ENCODE results near the gene FAM114A1. TPM values are rescaled to one million over a fixed set of nuclear protein-coding genes. Genes with fewer than 3 reads are reported as not detected.
"Not testable (repeated sequence)": the region's sequence is repeated elsewhere in the genome, so short reads cannot be mapped to it uniquely, and the experiment has no call there.

FAM114A1 gene
- total RNA-seq, 1 donor from 2014 or later, result 26.1 TPM

DNA sequence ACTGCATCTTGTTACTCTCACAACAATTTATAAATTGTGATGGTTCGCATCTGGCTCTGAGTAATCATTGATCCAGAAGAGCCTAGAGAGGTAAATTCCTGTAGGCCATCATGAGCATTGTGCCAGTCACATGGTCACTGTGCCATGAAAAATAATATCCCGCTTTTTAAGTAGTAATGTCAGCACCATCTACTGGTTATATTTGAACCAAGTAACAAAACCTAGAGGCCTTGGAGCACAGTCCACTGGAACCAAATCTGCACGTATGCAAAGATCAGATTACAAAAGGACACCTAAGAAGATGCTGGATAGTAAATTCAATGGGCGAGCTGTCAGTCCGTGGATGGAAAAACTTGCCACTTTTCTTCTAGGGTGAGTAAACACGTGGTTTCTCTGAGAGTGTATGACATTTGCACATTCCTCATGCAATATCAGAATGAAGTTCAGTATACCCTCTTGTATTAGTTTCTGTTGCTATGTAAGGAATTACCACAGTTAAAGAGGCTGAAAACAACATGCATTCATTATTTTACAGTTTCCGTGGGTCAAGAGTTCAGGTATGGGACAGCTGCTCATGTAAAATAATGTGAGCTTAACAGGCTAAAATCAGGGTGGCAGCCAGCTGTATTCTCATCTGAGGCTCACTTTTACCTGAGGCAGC lies 26.8 kb downstream of the FAM114A1 start:
- no peak for DNase-seq (ENCODE audit: low spot score)

DNA sequence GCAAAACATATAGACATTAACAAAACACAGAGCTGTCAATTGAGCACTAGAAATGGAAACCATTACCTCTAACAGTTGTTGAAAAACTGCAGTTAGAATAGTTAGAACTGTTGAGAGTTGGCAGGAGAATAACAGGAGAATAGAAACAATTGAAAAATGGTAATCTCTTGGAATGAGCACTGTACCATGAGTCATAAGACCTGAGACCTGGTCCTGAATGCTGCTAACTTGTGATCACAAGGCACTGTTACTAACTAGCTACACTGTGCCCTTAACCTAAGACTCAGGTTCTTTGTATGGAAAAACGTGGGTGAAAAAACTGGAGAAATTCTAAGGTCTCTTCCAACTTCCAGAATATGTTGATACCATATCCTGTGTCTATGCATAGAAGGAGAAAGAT lies 29.3 kb downstream of the FAM114A1 start:
- intact Hi-C loops (cut with DNase I), result no loop called here
- DNase-seq (ENCODE audit: low spot score), result no peak

More for the DNA sequence above, 26.8 kb downstream of the FAM114A1 start:
- intact Hi-C loops (cut with DNase I), result no loop called here

DNA sequence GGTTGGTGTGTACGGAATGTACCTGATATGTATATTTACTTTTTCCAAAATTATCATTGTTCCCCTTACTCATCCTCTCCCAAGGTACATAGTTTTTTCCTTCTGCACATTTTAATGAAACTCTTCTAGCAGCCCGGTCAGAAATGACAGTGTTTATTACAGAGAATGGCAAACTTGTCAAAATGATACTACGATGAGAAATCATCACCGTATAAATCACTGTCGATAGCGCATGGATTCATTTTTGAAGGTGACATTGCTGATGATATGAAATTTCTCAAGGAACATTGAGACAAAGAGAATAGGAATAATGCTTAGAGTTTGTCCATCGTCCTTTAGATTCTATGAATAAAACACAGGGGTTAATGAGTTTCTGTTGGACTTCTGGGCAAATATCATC lies 30.6 kb downstream of the FAM114A1 start:
- intact Hi-C loops (cut with DNase I), result no loop called here
- DNase-seq (ENCODE audit: low spot score), result no peak

DNA sequence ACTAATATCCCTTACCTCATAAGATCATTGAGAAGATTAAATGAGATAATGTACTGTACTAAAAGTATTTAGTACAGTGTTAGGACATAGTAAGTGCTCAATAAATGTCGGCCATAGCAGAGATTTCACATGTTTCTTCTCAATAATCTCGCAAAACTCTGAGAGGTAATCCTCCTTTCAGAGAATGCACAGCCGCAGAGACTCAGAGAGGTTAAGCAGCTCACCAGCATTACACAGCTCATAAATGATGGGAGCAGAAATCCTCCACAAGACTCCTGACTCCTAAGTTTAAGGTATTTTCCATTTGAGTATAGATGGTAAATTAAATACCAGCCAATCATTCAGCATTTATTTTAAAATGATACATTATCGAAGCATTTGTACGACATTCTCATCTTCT lies 34.6 kb downstream of the FAM114A1 start:
- intact Hi-C loops (cut with DNase I), result loop anchor here (2.0 kb wide), 1 partner anchor 233 kb away; no protein-coding TSS in a partner anchor
- no peak for DNase-seq (ENCODE audit: low spot score)

DNA sequence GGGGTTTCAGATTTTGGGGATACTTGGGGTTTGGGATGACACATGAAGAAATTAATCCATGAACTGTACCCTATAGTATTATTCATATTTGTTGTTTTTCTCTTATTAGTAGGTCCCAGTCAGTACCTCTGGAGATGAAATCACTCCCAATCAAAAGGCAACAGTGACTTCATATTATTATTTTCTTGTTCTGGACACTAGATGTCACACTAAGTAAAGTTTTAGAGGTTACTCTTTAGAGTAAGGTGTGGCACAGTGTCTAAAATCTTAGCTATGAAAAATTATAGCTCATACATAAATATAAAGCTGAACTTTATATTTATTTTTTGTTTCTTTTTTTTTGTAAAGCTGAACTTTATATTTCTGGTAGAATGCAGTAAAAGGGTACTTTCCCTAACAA lies 35.1 kb downstream of the FAM114A1 start:
- intact Hi-C loops (cut with DNase I), result loop anchor here (2.0 kb wide), 1 partner anchor 232 kb away; no protein-coding TSS in a partner anchor

DNA sequence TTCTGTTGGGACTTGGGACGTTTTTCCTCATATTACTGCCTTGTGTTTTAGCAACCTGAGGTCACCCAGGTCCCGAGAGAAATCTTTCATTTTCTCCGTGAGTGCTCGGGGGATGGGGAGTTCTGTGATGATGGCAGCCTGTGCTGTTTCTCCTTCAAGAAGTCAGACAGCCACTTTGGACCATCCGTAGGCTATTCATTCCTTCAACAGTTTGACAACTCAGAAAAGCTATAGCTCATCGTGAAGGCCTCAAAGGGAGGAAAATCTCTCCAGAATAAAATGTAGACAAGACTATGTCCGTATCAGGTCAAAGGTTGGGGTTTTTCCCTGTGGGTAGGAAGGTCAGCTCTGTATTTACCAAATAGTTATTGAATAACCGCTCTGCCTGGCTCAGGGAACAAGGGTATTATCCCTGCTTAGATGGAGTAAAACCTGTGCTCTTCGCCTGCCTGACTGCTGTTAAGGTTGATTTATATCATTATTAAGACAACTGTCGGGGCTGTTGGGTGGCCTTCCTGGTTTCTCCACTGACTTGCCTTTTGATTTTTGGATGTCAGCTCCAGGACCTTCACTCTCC lies 36.6 kb downstream of the FAM114A1 start:
- intact Hi-C loops (cut with DNase I), result no loop called here

More for the DNA sequence above, 35.1 kb downstream of the FAM114A1 start:
- DNase-seq (ENCODE audit: low spot score), result no peak

DNA sequence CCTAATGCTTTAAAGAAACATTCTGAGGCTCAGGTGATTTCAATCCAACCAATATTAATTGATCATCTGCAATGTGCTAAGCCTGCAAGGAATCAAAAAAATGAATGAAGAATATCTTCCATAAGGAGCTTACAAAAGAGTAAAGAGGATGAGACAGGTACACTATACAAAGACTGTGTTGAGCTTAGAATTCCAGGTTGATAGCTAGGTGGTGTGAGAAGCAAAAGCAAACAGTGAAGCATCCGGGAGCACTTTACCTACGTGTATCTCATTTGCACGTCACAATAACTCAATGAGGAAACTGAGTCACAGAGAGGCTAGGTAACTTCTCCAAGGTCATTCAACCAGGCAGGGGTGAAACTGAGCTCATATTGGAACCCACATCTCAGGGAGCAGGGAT lies 37.1 kb downstream of the FAM114A1 start:
- no peak for DNase-seq (ENCODE audit: low spot score)
- intact Hi-C loops (cut with DNase I), result no loop called here

More for the DNA sequence above, 36.6 kb downstream of the FAM114A1 start:
- DNase-seq (ENCODE audit: low spot score), result no peak

DNA sequence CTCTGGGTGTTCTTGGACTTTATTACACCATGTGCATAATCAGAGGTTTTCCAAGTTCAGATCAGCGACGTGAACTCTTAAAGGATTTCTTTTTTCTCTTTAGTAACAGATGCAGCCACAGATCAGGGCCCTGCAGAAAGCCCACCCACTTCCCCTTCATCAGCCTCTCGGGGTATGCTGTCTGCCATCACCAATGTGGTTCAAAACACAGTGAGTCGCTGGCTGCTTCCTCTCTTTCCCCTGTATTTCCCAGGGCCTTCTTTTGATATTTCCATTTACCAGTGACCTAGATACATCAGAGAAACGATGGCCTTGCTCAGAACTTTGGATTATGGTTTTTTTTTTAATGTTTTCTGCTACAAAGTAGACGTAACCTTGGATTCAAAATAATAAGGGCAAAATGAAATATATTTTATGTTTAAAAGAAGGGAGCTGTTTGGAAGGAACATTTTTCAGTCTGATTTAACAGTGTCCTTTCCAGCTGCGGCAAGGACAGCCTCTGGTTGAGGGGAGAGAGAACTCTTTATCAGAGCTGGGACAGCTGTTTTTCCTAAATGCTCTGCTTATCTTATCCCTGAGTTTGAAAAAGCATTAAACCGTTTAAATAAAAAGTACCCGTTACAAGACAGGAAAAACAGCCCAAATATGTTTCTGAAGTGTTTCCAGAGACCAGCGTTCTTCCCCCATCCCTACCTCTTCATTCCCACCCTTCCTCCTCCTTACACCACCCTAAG lies 38.2 kb downstream of the FAM114A1 start:
- intact Hi-C loops (cut with DNase I), result no loop called here
- DNase-seq (ENCODE audit: low spot score), result no peak

DNA sequence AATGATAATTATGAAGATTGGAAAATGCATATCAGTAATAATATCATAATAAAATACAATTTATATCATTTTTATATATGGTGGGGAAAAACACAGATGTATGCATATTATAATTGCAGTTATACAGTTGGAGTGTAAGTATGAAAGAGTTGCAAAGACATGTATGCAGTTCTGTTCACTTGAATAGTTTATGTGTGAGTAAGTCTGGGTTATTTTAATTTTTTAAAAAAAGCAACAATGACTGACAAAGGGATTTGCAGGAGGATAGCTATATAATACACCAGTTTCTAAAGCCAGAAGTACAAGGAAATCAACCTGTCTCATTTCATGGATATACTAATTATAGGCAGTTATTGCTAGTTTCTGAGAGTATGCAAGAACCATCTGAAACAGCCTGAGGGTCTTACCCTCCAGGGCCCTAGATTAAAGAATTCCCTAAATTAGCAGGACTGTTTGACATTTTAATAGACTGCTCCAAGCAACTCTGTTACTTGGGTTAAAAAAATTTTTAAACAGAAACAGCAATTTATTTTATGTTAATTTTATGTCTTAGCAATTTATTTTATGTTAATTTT lies 40.2 kb downstream of the FAM114A1 start:
- DNase-seq (ENCODE audit: low spot score), result no peak
- intact Hi-C loops (cut with DNase I), result no loop called here

DNA sequence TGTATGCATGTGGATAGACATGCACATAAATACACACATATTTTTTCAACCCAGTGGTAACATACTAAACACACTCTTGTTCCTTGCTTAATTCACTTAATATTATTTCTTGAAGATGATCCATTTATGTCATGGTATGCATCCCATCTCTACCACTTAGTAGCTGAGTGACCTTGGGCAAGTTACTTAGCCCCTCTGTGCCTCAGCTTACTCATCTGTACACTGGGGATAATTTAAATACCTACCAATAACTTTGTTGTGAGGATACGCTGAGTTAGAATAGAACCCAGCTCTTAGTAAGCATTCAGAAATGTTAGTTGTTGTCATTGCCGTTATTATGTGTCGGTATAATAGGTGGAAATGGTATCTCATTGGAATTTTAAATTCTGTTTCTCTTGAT lies 41.4 kb downstream of the FAM114A1 start:
- intact Hi-C loops (cut with DNase I), result no loop called here

DNA sequence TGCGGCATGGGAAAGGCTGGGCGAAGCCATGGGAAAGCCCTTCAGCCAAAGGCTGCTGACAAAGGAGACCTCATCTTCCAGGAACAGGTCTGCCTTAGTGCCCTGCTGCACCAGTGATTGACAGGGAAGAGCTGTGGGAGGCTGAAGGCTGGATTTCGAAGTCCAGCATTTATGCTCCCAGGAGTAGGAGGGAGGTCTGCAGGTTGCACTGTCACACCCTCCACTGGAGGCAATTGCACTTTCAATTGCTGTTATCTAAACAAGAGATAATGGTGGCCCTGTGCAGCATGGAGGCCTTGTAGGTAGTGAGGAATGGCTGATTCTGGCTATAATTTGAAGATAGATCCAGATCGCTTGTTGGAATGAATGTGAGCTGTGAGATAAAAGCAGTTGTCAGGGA lies 43.7 kb downstream of the FAM114A1 start:
- intact Hi-C loops (cut with DNase I), result no loop called here
- no peak for DNase-seq (ENCODE audit: low spot score)

More for the DNA sequence above, 41.4 kb downstream of the FAM114A1 start:
- DNase-seq (ENCODE audit: low spot score), result no peak

DNA sequence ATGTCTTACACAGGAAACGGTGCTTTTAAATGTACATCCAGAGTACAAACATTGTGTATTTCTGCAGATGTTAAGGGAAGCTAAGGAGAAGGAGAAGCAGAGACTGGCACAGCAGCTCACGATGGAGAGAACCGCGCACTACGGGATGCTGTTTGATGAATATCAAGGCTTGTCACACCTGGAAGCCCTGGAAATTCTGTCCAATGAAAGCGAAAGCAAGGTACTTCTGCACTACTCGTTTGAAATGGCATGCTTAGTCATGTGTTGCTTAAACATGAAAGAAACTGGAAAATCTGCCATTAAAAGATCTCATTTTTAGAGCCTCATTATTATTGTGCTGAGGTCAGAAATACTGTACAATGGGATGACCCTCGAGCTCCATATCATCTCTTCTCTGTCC lies 47.2 kb downstream of the FAM114A1 start:
- intact Hi-C loops (cut with DNase I), result no loop called here

DNA sequence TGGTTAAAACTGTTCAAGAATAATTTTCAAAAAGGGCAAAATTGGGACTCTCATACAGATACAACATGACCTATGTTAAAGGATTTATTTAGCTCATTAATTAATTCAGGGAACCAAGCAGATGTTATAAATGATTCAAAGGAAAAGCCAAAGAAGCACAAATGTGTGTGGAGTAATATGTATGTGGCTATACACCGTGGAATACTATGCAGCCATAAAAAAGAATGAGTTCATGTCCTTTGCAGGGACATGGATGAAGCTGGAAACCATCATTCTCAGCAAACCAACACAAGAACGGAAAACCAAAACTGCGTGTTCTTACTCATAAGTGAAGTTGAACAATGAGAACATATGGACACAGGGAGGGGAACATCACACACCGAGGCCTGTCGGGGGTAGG lies 48.7 kb downstream of the FAM114A1 start:
- intact Hi-C loops (cut with DNase I); DNase-seq (ENCODE audit: low spot score): not testable (repeated sequence)

More for the DNA sequence above, 47.2 kb downstream of the FAM114A1 start:
- no peak for DNase-seq (ENCODE audit: low spot score)

DNA sequence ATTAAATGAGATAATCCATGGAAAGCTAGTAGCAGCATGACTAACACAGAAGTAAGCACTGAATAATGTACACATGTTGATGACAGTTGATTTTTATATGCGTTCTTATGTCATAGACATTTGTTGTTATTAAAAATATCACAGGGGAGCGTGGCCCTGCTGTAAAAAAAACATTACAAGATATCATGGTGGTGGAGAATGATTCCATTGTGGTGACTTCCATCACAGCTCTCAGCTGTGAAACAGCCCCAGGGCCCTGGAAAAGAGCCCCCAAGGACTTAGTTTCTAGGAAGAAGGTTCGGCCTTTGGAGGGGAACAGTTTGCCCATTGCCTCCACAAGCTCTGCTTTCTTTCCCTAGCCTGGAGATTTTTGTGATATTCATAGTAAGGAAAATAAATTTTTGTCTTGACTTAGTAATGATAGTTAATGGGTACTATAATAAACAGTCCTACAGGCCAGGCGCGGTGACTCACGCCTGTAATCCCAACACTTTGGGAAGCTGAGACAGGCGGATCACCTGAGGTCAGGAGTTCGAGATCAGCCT lies 49.9 kb downstream of the FAM114A1 start:
- intact Hi-C loops (cut with DNase I), result no loop called here
- no peak for DNase-seq (ENCODE audit: low spot score)

DNA sequence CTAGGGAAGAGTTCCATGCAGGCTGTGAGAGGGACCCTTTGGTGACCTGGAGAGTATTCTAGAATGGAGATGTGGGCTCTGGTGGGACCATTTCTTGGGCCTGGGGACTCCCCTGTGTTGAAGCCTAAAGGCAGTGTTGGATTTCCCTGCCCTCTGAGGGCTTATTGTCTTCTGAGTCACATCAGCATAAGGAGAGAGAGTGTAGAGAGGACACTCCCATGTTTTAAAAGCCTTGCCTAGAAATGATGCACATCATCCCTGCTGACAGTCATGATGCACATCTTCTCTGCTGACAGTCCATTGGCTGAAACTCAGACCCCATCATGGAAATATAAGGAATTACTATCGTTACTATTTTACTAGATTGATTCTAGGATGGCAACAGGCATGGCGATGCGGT lies 51.9 kb downstream of the FAM114A1 start:
- no peak for DNase-seq (ENCODE audit: low spot score)
- intact Hi-C loops (cut with DNase I), result no loop called here

DNA sequence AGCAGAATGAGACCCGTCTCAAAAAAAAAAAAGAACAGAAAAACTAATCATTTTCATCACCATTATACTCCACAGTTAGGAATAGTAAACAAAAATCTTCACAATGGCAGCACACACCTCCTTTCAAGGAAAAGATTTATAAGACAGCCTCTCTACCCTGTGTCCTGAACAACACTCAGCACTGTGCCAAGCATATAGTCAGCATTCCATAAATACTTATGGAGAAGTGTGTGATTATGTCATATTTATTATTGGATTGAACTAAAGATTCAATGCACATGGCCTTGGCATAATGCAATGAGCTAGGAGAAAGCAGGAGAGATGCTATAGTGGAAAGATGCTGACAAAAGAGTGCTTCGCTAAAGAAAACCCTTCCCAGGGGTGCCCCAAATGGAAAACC lies 52.6 kb downstream of the FAM114A1 start:
- DNase-seq (ENCODE audit: low spot score), result no peak
- intact Hi-C loops (cut with DNase I), result no loop called here

DNA sequence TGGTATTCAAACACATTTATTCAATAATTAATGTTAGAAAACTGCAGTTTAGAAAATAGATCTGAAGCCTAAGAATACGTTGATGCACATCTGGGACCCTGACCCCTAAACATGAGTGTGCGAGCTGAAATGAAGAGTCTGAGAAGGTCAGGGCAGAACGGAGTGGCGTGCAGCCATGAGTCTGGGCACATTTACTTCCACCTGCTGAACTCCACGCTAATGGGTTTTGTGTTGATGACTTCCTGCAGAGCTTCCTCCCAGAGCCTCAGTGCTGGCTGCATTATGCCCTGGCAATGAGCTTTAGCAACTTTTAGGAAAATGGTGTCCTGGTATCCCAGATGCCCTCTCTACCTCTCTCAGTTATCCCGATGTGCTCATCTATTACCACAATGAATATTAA lies 53.1 kb downstream of the FAM114A1 start:
- intact Hi-C loops (cut with DNase I), result no loop called here
- DNase-seq (ENCODE audit: low spot score), result no peak

DNA sequence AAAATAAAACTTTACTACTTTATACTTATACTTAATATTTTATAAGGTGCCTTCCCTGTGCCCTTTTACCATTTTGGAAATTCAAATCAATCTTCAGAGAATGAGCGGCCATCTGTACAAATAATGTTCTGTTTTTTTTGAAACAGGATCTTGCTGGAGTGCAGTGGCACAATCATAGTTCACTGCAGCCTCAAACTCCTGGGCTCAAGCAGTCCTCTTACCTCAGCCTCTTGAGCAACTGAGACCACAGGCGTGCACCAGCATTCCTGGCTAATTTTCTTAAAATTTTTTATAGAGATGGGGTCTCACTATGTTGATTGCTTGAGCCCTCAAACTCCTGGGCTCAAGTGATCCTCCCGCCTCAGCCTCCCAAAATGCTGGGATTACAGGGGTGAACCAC lies 53.5 kb downstream of the FAM114A1 start:
- intact Hi-C loops (cut with DNase I), result no loop called here
- DNase-seq (ENCODE audit: low spot score), result no peak

DNA sequence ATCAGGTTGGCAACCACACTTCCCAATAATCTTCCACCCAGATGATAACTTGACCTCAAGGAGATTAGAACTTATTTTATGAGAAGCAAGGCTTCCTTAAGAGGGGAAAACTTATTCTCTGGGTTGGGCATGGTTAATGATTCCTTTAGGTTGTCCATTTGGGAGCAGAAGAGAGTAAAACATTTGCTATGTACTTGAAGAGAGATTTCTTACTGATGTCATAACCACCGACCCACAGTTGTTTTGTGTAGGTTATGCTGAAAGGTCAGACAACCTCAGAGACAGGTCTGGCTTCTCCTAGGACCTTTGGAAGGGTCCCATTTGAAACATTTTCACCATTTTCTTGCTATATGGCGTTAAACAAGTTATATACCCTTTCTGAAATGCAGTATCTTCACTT lies 56.1 kb downstream of the FAM114A1 start:
- no peak for DNase-seq (ENCODE audit: low spot score)
- intact Hi-C loops (cut with DNase I), result no loop called here

DNA sequence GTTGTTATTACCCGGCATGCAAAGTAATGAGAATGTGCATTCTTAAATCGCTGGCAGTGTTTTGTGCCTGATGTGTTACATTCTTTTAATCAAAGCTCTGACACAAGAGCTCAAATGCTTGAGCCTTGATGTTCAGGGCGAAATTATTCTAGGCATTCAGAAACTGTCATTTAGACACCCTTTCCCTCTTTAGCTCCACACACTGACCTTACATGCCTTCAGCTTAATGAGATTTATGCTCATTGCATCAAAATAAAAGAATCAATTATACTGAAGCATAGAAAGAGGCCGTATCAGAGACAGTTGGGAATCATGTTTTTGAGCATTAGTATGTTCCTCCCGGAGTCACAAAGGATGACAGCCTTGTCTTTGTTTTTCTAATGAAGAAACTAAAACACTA lies 56.7 kb downstream of the FAM114A1 start:
- no peak for DNase-seq (ENCODE audit: low spot score)
- intact Hi-C loops (cut with DNase I), result no loop called here

Measured in cardiac septum (tissue), 1 donor.